Fibroblast of villous mesenchyme (primary cell): Measurements from ENCODE around the gene NOTUM. TPM values are rescaled to one million over a fixed set of nuclear protein-coding genes. Genes with fewer than 3 reads are reported as not detected.
"Not testable (repeated sequence)": the region's sequence is repeated elsewhere in the genome, so short reads cannot be mapped to it uniquely, and the experiment has no call there.

Experiments
- DNase-seq: peaks from one replicate; pipeline ENCODE4 v3.0.0-alpha.2; 2010; ENCODE audit warnings: low read depth
- H3K4me3 ChIP-seq: 2 replicates; pipeline ENCODE4 v1.5.1; 2011; ENCODE audit warnings: low read depth, mild to moderate bottlenecking, low read length
- CTCF ChIP-seq: IDR thresholded peaks from 2 replicates; pipeline ENCODE4 v1.5.1; 2012; ENCODE audit warnings: low read depth, mild to moderate bottlenecking, low read length; ENCODE audit not compliant: insufficient read depth
- total RNA-seq: library from RNA; depleted of rRNA; stranded (reverse); fragments of >200 nt; gene quantifications from 2 replicates; pipeline ENCODE4 v1.2.3, GENCODE V29; 2012

The NOTUM gene
- total RNA-seq, 1 donor = under 0.01 TPM

- no peak for DNase-seq
- no peak for TF ChIP-seq CTCF
- no peak overlapping the region for H3K4me3 ChIP-seq
Observed at GRCh38 chr17:81983011-81983638, 22.1 kb upstream of the NOTUM start.

GRCh38 chr17:81981511-81981910 is 20.5 kb upstream of the NOTUM start:
- H3K4me3 ChIP-seq, DNase-seq: not testable (repeated sequence)

DNA sequence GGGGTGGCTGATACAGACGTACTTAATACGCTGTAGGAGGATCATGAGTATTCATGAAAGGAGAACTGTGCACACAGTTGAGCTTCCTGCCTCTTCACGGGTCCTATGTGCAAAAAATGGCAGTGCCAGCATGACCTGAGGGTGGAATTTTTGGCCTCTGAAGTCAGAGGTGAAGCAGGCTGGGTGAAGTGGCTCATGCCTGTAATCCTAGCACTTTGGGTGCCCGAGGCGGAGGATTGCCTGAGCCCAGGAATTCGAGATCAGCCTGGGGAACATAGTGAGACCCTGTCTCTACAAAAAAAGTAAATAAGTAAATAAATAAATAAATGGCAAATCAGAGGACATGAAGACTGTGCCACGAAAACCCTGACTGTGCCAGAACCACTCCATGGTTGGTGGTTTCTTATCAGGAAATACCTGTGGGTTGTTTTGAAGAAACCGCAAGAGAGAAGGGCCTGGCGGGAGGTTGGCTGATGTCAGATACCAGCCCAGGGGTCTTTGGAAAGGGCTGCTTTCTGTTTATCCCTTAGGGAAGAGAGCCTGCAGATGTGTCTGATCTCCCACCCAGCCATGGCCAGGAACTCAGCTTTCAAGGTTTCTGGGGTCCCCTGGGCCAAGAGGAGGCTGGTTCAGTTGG is 19.8 kb upstream of the NOTUM start:
- no peak overlapping the region for H3K4me3 ChIP-seq
- no peak for TF ChIP-seq CTCF
- DNase-seq = no peak

DNA sequence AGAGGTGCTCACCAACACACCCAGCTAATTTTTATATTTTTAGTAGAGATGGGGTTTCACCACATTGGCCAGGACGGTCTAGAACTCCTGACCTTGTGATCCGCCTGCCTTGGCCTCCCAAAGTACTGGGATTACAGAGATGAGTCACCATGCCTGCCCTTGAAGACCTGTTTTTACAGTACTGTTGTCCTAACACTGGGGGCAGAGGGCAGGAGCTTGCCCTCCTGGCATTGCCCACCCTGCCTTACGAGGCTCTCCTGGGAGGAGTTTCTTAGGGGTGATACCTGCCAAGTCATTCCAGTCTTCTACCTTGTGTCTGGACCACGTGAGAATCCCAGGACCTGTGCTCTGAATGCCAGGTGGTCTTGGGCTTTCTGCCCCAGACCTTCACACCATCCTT is 19.1 kb upstream of the NOTUM start:
- no peak for DNase-seq
- TF ChIP-seq CTCF = no peak
- no peak overlapping the region for H3K4me3 ChIP-seq

- TF ChIP-seq CTCF = no peak
- no peak for DNase-seq
- peak overlapping the region; percentile 84 for H3K4me3 ChIP-seq
Observed at GRCh38 chr17:81978524-81979298, 17.7 kb upstream of the NOTUM start.

- no peak for TF ChIP-seq CTCF
- DNase-seq = peak; percentile 92
- H3K4me3 ChIP-seq = peak within 1 kb of the TSS; percentile 84
Observed at GRCh38 chr17:81977211-81977808, 16.3 kb upstream of the NOTUM start, which contains the start of gene ASPSCR1. ASPSCR1 (plus strand) TSS chr17:81977629; CDS start chr17:81977647, 18 bp downstream.
